DMS 273 (cell line): Measurements from ENCODE around the gene SETD6.

Experiments
- DNase-seq: peaks from one replicate; lab custom pipeline; 2025; ENCODE audit not compliant: unreplicated experiment; lab: John Stamatoyannopoulos, UW

Gene SETD6

GRCh38 chr16:58507195-58507962 is 7.9 kb upstream of the SETD6 start:
- DNase-seq = no peak

DNA sequence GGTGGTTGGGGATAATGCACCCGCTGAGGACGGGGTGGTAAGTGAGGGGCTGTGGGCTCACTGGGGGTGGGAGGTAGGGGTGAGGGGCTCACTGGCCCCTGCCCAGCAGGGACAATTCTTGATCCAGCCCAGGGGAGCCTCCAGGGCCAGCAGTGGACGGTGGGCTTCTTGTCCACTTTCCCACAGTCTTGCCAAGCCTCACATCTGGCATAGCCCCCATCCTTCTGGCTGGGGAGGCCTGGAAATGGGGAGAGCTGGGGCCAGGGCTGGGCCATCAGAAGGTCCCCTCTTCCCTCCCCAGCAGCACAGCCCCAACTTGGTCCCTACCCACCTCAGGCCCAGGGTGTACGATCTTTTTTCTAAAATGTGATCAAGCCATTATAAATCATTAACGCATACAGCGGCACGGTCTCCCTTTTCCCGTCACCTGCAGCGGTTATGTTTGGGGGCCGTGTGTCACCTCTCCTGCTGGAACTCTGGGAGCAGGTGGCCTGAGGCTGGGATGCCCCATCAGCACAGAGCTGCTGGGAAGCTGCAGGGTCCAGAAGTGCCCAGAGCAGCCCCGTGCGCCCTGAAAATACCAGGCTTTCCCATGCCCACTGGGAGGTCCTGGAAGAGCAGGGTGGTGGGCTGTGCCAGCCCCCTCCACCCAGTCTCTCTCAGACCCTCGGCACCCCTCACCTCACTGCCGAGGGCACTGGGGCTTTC is 7.2 kb upstream of the SETD6 start:
- no peak for DNase-seq

GRCh38 chr16:58508671-58509251 is 6.6 kb upstream of the SETD6 start:
- DNase-seq = no peak

GRCh38 chr16:58509256-58510096 is 5.8 kb upstream of the SETD6 start:
- DNase-seq = no peak

DNA sequence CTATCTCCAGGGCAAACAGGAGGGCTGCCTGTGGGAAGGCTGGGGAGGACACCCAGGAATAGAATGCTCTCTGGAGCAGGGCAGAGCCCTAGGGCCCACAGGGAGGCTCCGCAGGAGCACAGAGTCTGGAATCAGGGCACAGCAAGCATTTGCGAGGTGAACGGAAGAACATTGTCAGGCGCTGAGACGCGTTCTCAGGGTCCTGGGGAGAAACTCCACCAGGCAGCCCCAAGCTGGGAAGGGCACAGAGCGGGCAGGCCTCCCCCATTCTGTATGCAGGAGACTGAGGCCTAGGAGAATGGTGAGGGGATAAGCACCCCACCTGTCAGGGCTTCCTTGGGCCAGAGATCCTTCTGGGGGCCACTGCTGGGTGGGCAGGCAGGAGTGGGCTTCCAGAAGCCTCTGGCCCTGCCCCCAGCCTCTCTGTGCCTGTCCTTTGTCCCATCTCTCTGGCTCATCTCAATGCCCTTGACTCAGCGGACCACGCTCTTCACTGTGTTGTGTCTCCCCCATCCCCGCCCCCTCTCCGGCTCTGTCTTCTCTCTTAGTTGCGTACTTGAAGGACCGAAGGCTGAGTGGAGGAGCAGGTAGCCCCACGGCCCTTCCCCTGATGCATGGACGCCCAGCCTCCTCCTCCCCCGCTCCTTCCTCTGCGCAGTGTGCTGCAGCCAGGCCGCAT is 5.1 kb upstream of the SETD6 start:
- no peak for DNase-seq

DNA sequence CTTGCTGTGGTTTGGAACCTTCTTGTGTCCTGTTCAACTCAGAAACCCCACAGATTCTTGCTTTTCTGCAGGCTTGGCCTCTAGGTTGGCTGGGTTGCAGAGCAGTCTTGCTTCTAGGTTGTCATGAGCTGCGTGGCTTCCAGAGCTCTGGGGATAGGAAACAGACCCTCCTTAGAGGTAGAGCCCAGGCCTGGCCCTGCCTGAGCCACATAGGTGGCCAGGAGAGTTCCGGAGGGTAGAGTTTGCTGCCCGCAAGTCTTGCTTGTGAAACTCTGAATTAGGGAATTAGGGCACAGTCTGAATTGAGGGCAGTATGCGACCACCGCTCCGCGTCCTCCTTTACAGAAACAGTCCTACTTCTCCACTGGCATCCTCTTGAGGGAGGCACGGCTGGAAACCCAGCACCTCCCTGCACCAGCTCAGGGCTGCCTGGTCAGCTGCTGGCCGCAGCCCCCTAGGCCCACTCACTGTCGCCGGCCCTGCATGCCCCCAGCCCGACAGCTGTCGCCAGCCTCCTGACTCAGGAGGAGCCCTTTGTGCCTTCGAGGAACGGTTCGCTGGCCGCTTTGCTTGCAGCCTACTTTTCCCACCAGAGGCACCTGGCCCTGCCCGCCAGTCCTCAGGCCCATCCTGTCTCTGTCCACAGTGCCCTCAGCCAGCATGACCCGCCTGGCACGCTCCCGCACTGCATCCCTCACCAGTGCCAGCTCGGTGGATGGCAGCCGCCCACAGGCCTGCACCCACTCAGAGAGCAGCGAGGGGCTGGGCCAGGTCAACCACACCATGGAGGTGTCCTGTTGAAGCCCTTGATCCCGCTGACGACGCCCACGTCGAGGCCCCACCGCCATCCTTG is 4.3 kb upstream of the SETD6 start:
- DNase-seq = no peak

DNA sequence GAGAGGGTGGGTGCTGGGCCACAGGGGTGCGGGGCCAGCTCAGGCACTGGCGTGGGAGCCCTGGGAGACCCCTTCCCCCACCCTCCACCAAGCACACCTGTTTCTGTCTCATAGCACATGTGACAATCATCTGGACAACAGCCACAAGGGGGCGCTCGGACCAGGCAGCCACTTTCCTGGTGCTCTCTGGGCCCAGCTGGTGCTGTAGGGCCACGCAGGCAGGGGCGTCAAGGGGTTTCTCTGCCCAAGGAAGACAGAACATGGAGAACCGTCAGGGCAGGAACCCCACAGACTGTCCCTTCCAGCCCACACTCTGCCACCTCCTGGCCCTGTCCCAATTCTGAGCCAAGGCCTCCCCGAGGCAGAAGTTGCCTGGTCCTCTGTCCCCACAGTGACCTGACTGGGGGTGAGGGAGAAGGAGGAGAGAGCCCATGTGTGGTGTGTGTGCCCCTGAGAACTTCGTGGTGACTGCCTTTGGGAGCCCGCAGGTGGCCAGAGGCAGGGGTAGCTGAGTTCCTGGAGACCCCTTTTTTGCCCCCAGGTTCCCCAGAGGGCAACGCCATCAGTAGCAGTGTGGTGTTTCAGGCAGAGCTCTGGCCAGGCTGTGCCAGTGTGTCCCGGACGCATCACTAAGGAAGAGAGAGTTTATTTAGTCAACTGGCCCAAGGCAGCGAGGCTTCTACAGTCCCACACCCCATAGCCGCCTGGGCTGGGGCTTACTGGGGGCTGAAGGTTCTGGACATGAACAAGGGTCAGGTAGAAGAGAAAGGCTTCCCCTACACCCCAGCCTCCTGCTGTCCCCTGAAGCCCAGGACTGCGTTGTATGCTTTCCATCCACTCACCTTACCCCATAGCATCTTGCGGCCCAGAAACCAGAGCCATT is 3.1 kb upstream of the SETD6 start:
- DNase-seq = peak; percentile 89

DNA sequence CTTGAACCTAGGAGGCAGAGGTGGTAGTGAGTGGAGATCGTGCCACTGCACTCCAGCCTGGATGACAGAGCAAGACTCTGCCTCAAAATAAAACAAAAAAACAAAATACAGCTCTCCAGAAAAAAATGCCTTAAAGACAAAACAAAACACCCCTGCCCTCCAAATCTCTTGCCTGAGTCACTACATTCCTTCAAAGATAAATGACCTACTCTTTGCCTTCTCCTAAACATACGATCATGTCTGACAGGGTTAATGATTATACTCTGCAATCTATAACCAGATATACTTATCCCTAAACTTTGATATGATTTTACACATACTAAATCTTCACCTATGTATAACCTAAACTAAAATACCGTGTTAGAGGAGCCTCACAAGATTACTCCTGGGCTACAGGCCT is 1.4 kb upstream of the SETD6 start:
- DNase-seq = no peak

DNA sequence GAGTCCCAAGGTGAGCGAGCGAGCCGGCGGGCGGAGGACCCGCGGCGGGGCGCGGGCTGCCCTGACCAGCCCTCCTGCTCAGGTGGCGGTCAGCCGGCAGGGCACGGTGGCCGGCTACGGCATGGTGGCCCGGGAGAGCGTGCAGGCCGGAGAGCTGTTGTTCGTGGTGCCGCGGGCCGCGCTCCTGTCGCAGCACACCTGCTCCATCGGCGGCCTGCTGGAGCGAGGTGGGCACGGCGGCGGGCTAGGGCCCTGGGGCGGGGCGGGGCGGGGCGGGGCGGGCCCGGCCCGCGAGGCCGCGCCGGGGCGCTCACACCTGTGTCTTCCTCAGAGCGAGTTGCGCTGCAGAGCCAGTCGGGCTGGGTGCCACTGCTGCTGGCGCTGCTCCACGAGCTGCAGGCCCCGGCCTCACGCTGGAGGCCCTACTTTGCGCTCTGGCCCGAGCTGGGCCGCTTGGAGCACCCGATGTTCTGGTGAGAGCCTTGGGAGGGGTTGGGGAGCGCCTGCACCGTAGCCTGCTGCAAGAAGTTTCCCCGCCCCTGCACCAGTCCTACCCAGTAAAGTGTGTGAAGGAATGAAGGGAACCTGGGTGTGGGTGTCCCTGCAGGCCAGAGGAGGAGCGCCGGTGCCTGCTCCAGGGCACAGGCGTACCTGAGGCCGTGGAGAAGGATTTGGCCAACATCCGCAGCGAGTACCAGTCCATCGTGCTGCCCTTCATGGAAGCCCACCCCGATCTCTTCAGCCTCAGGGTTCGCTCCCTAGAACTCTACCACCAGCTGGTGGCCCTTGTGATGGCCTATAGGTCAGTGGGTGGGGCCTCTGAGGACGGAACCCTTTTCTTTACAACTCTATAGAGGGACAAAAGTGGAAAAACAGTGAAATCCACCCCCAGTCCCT is 802 bp downstream of the SETD6 start:
- peak; percentile 78 for DNase-seq

DNA sequence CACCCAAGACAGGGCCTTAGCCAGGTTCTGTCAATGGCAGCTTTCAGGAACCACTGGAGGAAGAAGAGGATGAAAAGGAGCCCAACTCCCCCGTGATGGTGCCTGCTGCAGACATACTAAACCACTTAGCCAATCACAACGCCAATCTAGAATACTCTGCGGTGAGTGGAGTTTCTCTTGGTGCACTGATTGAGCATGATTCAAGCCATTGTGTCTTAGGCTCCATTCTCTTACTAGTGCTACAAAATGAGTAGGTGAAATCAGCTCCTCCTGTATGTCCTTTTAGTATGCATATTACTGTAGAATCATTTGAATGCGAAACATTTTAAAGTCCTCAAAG is 1.4 kb downstream of the SETD6 start:
- no peak for DNase-seq

- DNase-seq = no peak
Observed at GRCh38 chr16:58518083-58518979, 3.0 kb downstream of the SETD6 start.

GRCh38 chr16:58518980-58519368 is 3.7 kb downstream of the SETD6 start:
- no peak for DNase-seq

DNA sequence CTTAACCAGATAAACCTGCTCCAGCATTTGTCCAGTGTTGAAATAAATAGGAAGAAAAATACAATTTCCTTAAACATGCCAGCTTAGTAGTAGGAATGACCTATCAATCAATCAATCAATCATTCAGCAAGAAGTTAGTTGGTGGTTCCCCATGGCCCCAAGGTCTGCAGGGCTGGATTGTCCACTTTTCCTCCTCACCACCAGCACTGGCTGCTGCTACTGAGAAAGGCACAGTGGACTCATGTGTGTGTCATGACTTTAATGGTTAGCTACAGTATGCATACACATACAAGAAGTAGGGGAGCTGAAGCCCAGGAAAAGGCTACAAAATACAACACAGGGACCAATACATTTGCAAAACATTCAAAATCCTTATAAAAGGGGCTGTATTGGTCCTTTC is 4.4 kb downstream of the SETD6 start:
- DNase-seq = no peak

- no peak for DNase-seq
Observed at GRCh38 chr16:58530179-58530578, 14.9 kb downstream of the SETD6 start.

DNA sequence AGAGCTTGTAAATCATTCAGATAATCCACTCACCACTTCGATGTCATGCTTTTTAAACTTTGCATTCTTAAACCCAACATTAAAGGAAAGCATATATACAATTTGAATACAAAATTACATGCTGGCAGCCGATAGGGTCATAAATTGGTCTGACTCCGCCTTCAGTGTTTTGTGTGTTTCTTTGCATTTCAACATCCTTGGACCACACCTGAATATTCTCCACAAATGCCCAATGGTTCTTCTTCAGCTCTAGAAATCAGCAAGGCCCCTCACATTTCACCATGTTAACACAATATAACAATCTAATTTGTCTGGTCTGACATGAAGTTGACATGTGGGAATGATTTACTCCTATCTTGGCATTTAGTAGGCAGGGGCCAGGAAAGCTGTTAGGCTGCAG is 17.1 kb downstream of the SETD6 start:
- no peak for DNase-seq

DNA sequence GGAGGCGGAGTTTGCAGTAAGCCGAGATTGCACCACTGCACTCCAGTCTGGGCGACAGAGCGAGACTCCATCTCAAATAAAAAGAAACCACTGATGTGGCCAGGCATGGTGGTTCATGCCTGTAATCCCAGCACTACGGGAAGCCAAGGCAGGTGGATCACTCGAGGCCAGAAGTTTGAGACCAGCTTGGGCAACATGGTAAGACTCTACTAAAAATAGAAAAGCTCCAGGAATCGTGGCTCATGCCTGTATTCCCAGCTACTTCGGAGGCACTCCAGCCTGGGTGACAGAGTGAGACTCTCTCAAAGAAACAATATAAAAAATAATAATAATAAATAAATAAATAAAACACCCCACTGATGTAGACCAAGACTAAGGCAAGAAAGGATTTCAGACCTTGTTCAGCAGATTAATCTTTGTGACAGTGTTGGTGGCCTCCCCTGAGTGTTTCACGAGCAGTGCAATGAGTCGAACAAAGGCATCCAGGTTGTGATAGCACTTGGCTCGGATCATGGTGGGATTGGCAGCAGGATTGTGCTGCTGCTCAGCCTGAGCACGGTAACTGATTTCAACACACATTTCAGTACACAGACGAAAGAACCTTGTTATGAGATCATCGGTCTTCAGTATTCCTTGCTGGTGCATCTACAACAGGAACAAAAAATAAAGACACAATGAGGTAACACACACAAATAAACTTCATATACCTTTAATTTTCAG is 18.6 kb downstream of the SETD6 start:
- DNase-seq = no peak
